ENCODE data around the gene FKBP7. TPM values are rescaled to one million over a fixed set of nuclear protein-coding genes. Genes with fewer than 3 reads are reported as not detected.
A peak's percentile ranks its signal among the peaks of the same experiment; 100 is the strongest.
"Not testable (repeated sequence)": the region's sequence is repeated elsewhere in the genome, so short reads cannot be mapped to it uniquely, and the experiment has no call there.

The FKBP7 gene
- total RNA-seq (1 to 10 TPM; 1.5 to 2.4 TPM), polyA plus RNA-seq (1 to 10 TPM; 2.9 to 7.0 (median 3.9) TPM), total RNA-seq (0 to 2.2 (median 1.3) reads per million in 6 experiments)

GRCh38 chr2:178478439-178479274 is at the start of gene FKBP7:
TSS of gene FKBP7 (minus strand) at chr2:178478600. CDS start at chr2:178478499, 101 bp downstream.
- Mint-ChIP-seq H3K27ac (peak within 1 kb of the TSS; percentile 96 to 99 (median 98)), H3K27me3 (no peaks in the 10 kb centered on the region), H3K4me3 (peak within 1 kb of the TSS; percentile 92 to 99 (median 98)), H3K4me1 (peaks cover 20 to 48% (median 42%) of the 10 kb centered on the region in 4 donors), H3K9me3 (no peaks in the 10 kb centered on the region), H3K36me3 (no peaks in the 10 kb centered on the region)
- ATAC-seq (peak; percentile 74 to 77), DNase-seq (peak; percentile 78 to 92 (median 84))
- POLR2A ChIA-PET, result interaction anchor here (1.0 to 2.2 kb wide), 3 partner anchors 16 to 45 kb away, joined by 3 to 20 read pairs (median 7); partner anchors contain the start of genes PJVK and PRKRA

GRCh38 chr2:178527592-178527991 is 49.2 kb upstream of the FKBP7 start:
- Mint-ChIP-seq H3K36me3 (peaks cover 13 to 53% (median 37%) of the 10 kb centered on the region in 3 donors), H3K27ac (peak overlapping the region in 2 of 10 donors; percentile 31 to 43), H3K9me3 (peaks cover 0 to 6% (median 2%) of the 10 kb centered on the region in 9 donors), H3K4me1 (peaks cover 10 to 55% (median 47%) of the 10 kb centered on the region in 4 donors), H3K4me3 (no peak overlapping the region), H3K27me3 (no peaks in the 10 kb centered on the region)
- ATAC-seq, result no peak
- DNase-seq, result no peak
- POLR2A ChIA-PET, result no interaction called here

- Mint-ChIP-seq H3K9me3 (peaks cover 0 to 11% (median 2%) of the 10 kb centered on the region in 9 donors), H3K36me3 (peaks cover 9 to 39% (median 24%) of the 10 kb centered on the region in 3 donors), H3K4me1 (peaks cover 11 to 54% (median 45%) of the 10 kb centered on the region in 4 donors), H3K27ac (peak overlapping the region in 2 of 10 donors; percentile 7 to 13), H3K4me3 (no peak overlapping the region), H3K27me3 (no peaks in the 10 kb centered on the region)
- POLR2A ChIA-PET, result no interaction called here
- no peak for DNase-seq
- ATAC-seq, result no peak
Observed at GRCh38 chr2:178526256-178526655, 47.9 kb upstream of the FKBP7 start.

GRCh38 chr2:178525460-178525859 is 47.1 kb upstream of the FKBP7 start:
- DNase-seq, ATAC-seq, H3K27me3 Mint-ChIP-seq, POLR2A ChIA-PET: not testable (repeated sequence)
- peaks cover 5 to 33% (median 17%) of the 10 kb centered on the region in 3 donors for H3K36me3 Mint-ChIP-seq
- peak overlapping the region in 6 of 10 donors; percentile 1 to 55 (median 21) for H3K4me3 Mint-ChIP-seq
- peaks cover 0 to 11% (median 0%) of the 10 kb centered on the region in 9 donors for H3K9me3 Mint-ChIP-seq
- peaks cover 11 to 48% (median 42%) of the 10 kb centered on the region in 4 donors for H3K4me1 Mint-ChIP-seq
- H3K27ac Mint-ChIP-seq, result peak overlapping the region in 6 of 10 donors; percentile 7 to 71 (median 38)

- peaks cover 0 to 11% (median 0%) of the 10 kb centered on the region in 9 donors for H3K9me3 Mint-ChIP-seq
- not testable (repeated sequence) for H3K27ac Mint-ChIP-seq, ATAC-seq, DNase-seq, H3K27me3 Mint-ChIP-seq
- peaks cover 5 to 31% (median 17%) of the 10 kb centered on the region in 3 donors for H3K36me3 Mint-ChIP-seq
- H3K4me3 Mint-ChIP-seq, result peak overlapping the region in 1 of 10 donors; percentile 60
- H3K4me1 Mint-ChIP-seq, result peaks cover 11 to 45% (median 40%) of the 10 kb centered on the region in 4 donors
- POLR2A ChIA-PET, result interaction anchor here (2.9 kb wide), 1 partner anchor 75 kb away, joined by 18 read pairs; the partner anchor contains the start of genes PJVK and PRKRA
Observed at GRCh38 chr2:178525010-178525409, 46.6 kb upstream of the FKBP7 start.

- H3K4me3 Mint-ChIP-seq, result peak overlapping the region; percentile 90 to 97 (median 93)
- DNase-seq (no peak), ATAC-seq (peak; percentile 10 to 11)
- POLR2A ChIA-PET, result interaction anchor here (1.9 to 2.9 kb wide), 2 partner anchors 44 to 74 kb away, joined by 7 to 18 read pairs; partner anchors contain the start of genes PJVK and PRKRA
- H3K9me3 Mint-ChIP-seq, result peaks cover 0 to 11% (median 0%) of the 10 kb centered on the region in 9 donors
- H3K27ac Mint-ChIP-seq, result peak overlapping the region; percentile 70 to 96 (median 93)
- peaks cover 5 to 25% (median 12%) of the 10 kb centered on the region in 3 donors for H3K36me3 Mint-ChIP-seq
- peaks cover 11 to 42% (median 38%) of the 10 kb centered on the region in 4 donors for H3K4me1 Mint-ChIP-seq
- no peaks in the 10 kb centered on the region for H3K27me3 Mint-ChIP-seq
Observed at GRCh38 chr2:178523596-178524134, 45.3 kb upstream of the FKBP7 start.

- peak overlapping the region; percentile 70 to 96 (median 93) for H3K27ac Mint-ChIP-seq
- peak; percentile 98 for ATAC-seq
- no peaks in the 10 kb centered on the region for H3K27me3 Mint-ChIP-seq
- H3K4me1 Mint-ChIP-seq, result peaks cover 11 to 40% (median 36%) of the 10 kb centered on the region in 4 donors
- H3K36me3 Mint-ChIP-seq, result peaks cover 5 to 25% (median 7%) of the 10 kb centered on the region in 3 donors
- H3K4me3 Mint-ChIP-seq, result peak overlapping the region; percentile 90 to 97 (median 93)
- POLR2A ChIA-PET, result interaction anchor here (1.9 to 2.9 kb wide), 2 partner anchors 44 to 73 kb away, joined by 7 to 18 read pairs; partner anchors contain the start of genes PJVK and PRKRA
- H3K9me3 Mint-ChIP-seq, result peaks cover 0 to 11% (median 0%) of the 10 kb centered on the region in 9 donors
- DNase-seq, result peak; percentile 61 to 91 (median 80)
Observed at GRCh38 chr2:178522950-178523595, 44.7 kb upstream of the FKBP7 start.

GRCh38 chr2:178521304-178522150 is 43.1 kb upstream of the FKBP7 start:
- no peak for ATAC-seq
- POLR2A ChIA-PET, result interaction anchor here (0.6 to 0.7 kb wide), 2 partner anchors 10 to 27 kb away, joined by 6 to 7 read pairs; no protein-coding TSS in a partner anchor
- H3K4me3 Mint-ChIP-seq, result peak overlapping the region in 6 of 10 donors; percentile 3 to 52 (median 14)
- H3K4me1 Mint-ChIP-seq, result peaks cover 11 to 34% (median 31%) of the 10 kb centered on the region in 4 donors
- peak overlapping the region in 5 of 10 donors; percentile 4 to 54 (median 32) for H3K27ac Mint-ChIP-seq
- no peaks in the 10 kb centered on the region for H3K27me3 Mint-ChIP-seq
- peaks cover 0 to 25% (median 5%) of the 10 kb centered on the region in 3 donors for H3K36me3 Mint-ChIP-seq
- DNase-seq, result no peak
- H3K9me3 Mint-ChIP-seq, result peaks cover 0 to 11% (median 0%) of the 10 kb centered on the region in 9 donors

- peaks cover 5 to 33% (median 8%) of the 10 kb centered on the region in 3 donors for H3K36me3 Mint-ChIP-seq
- H3K27me3 Mint-ChIP-seq, result no peaks in the 10 kb centered on the region
- DNase-seq (no peak), ATAC-seq (no peak)
- POLR2A ChIA-PET, result no interaction called here
- peaks cover 0 to 11% (median under 1%) of the 10 kb centered on the region in 4 donors for H3K4me1 Mint-ChIP-seq
- peaks cover 0 to 4% (median 0%) of the 10 kb centered on the region in 9 donors for H3K9me3 Mint-ChIP-seq
- H3K4me3 Mint-ChIP-seq, result no peak overlapping the region
- no peak overlapping the region for H3K27ac Mint-ChIP-seq
Observed at GRCh38 chr2:178517496-178517895, 39.1 kb upstream of the FKBP7 start.

- H3K27me3 Mint-ChIP-seq, result no peaks in the 10 kb centered on the region
- peaks cover 0 to 11% (median under 1%) of the 10 kb centered on the region in 4 donors for H3K4me1 Mint-ChIP-seq
- ATAC-seq (no peak), DNase-seq (no peak)
- POLR2A ChIA-PET, result no interaction called here
- no peak overlapping the region for H3K4me3 Mint-ChIP-seq
- H3K27ac Mint-ChIP-seq, result peak overlapping the region in 1 of 10 donors; percentile 6
- peaks cover 0 to 49% (median 12%) of the 10 kb centered on the region in 3 donors for H3K36me3 Mint-ChIP-seq
- no peaks in the 10 kb centered on the region for H3K9me3 Mint-ChIP-seq
Observed at GRCh38 chr2:178514664-178515063, 36.3 kb upstream of the FKBP7 start.

- ATAC-seq (no peak), DNase-seq (no peak)
- Mint-ChIP-seq H3K4me1 (peaks cover 0 to 11% (median under 1%) of the 10 kb centered on the region in 4 donors), H3K4me3 (no peak overlapping the region), H3K27ac (no peak overlapping the region), H3K27me3 (no peaks in the 10 kb centered on the region), H3K9me3 (no peaks in the 10 kb centered on the region), H3K36me3 (peaks cover 0 to 53% (median 15%) of the 10 kb centered on the region in 3 donors)
- POLR2A ChIA-PET, result interaction anchor here (0.7 kb wide), 1 partner anchor 338 kb away, joined by 4 read pairs; no protein-coding TSS in a partner anchor
Observed at GRCh38 chr2:178513876-178514275, 35.5 kb upstream of the FKBP7 start.
